ENCODE results near the gene CLBA1. TPM values are rescaled to one million over a fixed set of nuclear protein-coding genes. Genes with fewer than 3 reads are reported as not detected.

CLBA1 gene
- total RNA-seq, 1 donor: 12.3 TPM

GRCh38 chr14:104973385-104974145 lies 12.0 kb upstream of the CLBA1 start:
- Histone ChIP-seq H3K27ac (ENCODE audit: low read depth, low read length) (peak overlapping the region; percentile 77), H3K79me2 (ENCODE audit: insufficient read depth, low read length) (peaks cover 2% of the 10 kb centered on the region), H3K4me1 (ENCODE audit: insufficient read depth, low read length) (peaks cover 40% of the 10 kb centered on the region), H3K27me3 (ENCODE audit: insufficient read depth, low read length) (no peaks in the 10 kb centered on the region), H3K36me3 (ENCODE audit: insufficient read depth, low read length) (no peaks in the 10 kb centered on the region), H4K20me1 (ENCODE audit: insufficient read depth, low read length) (no peaks in the 10 kb centered on the region), H3K4me3 (ENCODE audit: insufficient read depth, low read length) (peak overlapping the region; percentile 57), H3K9me3 (ENCODE audit: low read depth, low read length) (no peaks in the 10 kb centered on the region), H3K4me2 (ENCODE audit: insufficient read depth, low read length) (peak overlapping the region; percentile 55), H2AFZ (ENCODE audit: low read length) (peak overlapping the region; percentile 76)
- TF ChIP-seq CTCF (IDR thresholded peaks at IDR 0.05; ENCODE audit: extremely low read depth, low read depth, low read length): no peak
- DNase-seq (ENCODE audit: insufficient read length, low spot score, missing footprints): peak; percentile 96

- H3K27ac ChIP-seq (ENCODE audit: low read depth, low read length): no peak overlapping the region
- H3K36me3 ChIP-seq (ENCODE audit: insufficient read depth, low read length): no peaks in the 10 kb centered on the region
- H3K27me3 ChIP-seq (ENCODE audit: insufficient read depth, low read length): no peaks in the 10 kb centered on the region
- no peak for TF ChIP-seq CTCF (IDR thresholded peaks at IDR 0.05; ENCODE audit: extremely low read depth, low read depth, low read length)
- no peaks in the 10 kb centered on the region for H4K20me1 ChIP-seq (ENCODE audit: insufficient read depth, low read length)
- H3K4me2 ChIP-seq (ENCODE audit: insufficient read depth, low read length): peak overlapping the region; percentile 43
- H3K79me2 ChIP-seq (ENCODE audit: insufficient read depth, low read length): no peaks in the 10 kb centered on the region
- peaks cover 36% of the 10 kb centered on the region for H3K4me1 ChIP-seq (ENCODE audit: insufficient read depth, low read length)
- peak overlapping the region; percentile 76 for H2AFZ ChIP-seq (ENCODE audit: low read length)
- peak; percentile 58 for DNase-seq (ENCODE audit: insufficient read length, low spot score, missing footprints)
- no peaks in the 10 kb centered on the region for H3K9me3 ChIP-seq (ENCODE audit: low read depth, low read length)
- H3K4me3 ChIP-seq (ENCODE audit: insufficient read depth, low read length): no peak overlapping the region
These were observed 11.4 kb upstream of the CLBA1 start for GRCh38 chr14:104974146-104974541.

- H3K9me3 ChIP-seq (ENCODE audit: low read depth, low read length): no peaks in the 10 kb centered on the region
- no peak overlapping the region for H3K4me3 ChIP-seq (ENCODE audit: insufficient read depth, low read length)
- no peak overlapping the region for H3K27ac ChIP-seq (ENCODE audit: low read depth, low read length)
- peaks cover 36% of the 10 kb centered on the region for H3K4me1 ChIP-seq (ENCODE audit: insufficient read depth, low read length)
- no peaks in the 10 kb centered on the region for H3K79me2 ChIP-seq (ENCODE audit: insufficient read depth, low read length)
- TF ChIP-seq CTCF (IDR thresholded peaks at IDR 0.05; ENCODE audit: extremely low read depth, low read depth, low read length): no peak
- H3K36me3 ChIP-seq (ENCODE audit: insufficient read depth, low read length): no peaks in the 10 kb centered on the region
- H2AFZ ChIP-seq (ENCODE audit: low read length): no peak overlapping the region
- H3K4me2 ChIP-seq (ENCODE audit: insufficient read depth, low read length): no peak overlapping the region
- no peaks in the 10 kb centered on the region for H4K20me1 ChIP-seq (ENCODE audit: insufficient read depth, low read length)
- no peaks in the 10 kb centered on the region for H3K27me3 ChIP-seq (ENCODE audit: insufficient read depth, low read length)
- peak; percentile 58 for DNase-seq (ENCODE audit: insufficient read length, low spot score, missing footprints)
These were observed 10.8 kb upstream of the CLBA1 start for GRCh38 chr14:104974665-104975390.
